GM08714 (cell line): ENCODE measurements around the gene OTUD5.

Source experiments
- H3K4me3 ChIP-seq: fragments of 200-500 bp; sonication (Bioruptor generic); 2 replicates; pipeline ENCODE4 v1.5.1; 2014; ENCODE audit warnings: mild to moderate bottlenecking, low read length, inconsistent platforms
- ZNF274 ChIP-seq: IDR thresholded peaks from 2 replicates; pipeline ENCODE4 v1.6.1; 2012; ENCODE audit warnings: mild to moderate bottlenecking, low read depth, low read length

Gene OTUD5

DNA sequence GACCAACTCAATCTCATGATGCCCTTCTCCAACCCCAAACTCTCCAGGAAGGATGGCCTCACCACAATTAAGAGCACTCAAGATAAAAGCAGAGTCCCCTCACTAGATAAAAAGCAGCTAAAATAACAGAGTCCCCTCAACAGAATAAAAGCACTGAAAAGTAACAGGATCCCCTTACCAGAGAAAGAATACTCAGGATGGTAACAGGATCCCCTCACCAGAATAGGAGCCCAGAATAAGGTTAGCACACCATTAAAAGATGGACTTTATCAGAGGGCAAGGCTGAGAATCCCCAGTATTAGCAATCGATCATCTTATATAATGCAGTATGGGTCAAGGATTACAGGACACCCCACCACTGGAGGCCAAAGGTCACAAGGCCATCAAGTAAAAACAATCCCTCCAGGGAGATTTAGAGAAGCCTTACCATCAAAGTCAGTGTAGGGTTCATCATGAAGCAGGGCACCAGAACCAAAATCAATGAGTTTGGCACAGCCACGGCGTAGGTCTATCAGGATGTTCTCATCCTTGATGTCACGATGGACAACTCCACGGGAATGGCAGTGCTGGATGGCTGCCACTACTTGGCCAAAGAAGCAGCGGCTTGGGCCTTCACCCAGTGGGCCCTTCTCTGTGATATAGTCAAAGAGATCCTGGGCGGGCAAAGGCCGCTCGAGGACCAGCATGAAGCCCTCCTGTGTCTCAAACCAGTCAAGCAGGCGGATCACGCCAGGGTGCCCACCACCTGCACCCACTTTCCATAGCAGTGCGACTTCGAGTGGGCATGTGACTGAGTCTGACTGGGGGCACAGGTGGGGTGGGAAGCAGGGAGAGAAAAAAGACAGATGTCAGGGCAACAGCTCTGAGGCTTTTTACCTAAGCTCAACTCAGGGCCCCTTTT lies 42.6 kb downstream of the OTUD5 start:
- no peak overlapping the region for H3K4me3 ChIP-seq
- TF ChIP-seq ZNF274, result no peak

GRCh38 chrX:48913605-48914366 lies 43.6 kb downstream of the OTUD5 start:
- no peak for TF ChIP-seq ZNF274
- no peak overlapping the region for H3K4me3 ChIP-seq

DNA sequence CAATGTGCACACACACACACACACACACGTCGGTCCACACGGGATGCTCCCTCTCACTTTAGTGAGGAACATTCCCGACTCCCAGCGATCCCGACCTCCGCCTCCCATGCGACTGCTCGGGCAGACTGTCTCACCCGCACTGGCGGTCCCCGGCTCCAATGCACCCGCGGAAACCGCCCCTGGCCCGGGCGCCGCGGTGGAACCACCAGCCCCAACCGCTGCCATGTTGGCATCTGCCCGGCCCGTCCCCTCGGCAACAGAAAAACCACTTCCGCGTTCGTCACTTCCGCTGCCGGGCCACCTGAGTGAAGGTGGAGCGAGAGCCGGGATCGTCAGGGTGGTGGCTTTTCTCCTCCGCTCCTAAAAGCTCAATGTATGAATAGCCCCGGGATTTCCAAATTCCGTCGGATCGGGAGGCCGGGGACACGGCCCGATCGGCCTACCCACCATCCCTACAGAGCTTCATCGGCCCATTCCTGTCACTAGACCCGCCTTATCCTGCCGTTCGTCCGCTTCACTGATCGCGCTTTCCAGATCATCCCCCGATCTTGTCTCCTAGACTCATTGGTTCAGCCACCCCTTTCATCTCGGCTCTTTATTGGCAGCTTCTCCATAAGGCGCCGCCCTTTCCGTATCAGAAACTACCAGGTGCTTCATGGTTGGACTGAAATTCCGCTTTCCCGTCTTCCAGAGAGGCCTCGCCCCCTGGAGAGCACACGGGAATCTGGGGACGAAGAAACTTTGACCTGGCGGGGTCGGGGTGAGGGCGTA lies 45.8 kb downstream of the OTUD5 start, which contains the start of gene SLC35A2:
Gene SLC35A2, minus strand, starts transcription at position 235 of the 771 bp plus-strand sequence. Its CDS starts 10 bp downstream, at position 225.
- no peak for TF ChIP-seq ZNF274
- H3K4me3 ChIP-seq, result peak within 1 kb of the TSS; percentile 96

DNA sequence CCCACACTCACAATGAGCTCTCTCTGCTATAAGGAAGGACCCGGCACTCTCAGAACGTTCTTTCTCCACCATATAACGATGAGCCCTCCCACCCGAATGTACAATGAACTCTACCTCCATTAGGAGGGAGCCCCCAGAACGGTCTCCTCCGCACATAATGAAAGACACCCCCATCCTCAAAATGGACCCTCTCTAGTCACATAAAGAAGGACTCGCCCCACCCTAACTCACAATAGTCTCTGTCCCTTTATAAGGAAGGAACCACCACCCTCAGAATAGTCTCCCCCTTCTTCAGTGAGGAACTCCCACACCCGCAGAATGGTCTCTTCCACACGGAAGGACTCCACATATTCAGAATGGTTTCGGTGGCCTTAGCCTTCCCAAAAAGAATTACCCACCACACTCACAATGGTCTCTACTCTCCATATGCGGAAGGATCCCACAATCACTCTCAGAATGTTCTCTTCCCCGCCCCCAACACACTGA lies 46.4 kb downstream of the OTUD5 start:
- TF ChIP-seq ZNF274, result no peak
- peak overlapping the region; percentile 96 for H3K4me3 ChIP-seq

DNA sequence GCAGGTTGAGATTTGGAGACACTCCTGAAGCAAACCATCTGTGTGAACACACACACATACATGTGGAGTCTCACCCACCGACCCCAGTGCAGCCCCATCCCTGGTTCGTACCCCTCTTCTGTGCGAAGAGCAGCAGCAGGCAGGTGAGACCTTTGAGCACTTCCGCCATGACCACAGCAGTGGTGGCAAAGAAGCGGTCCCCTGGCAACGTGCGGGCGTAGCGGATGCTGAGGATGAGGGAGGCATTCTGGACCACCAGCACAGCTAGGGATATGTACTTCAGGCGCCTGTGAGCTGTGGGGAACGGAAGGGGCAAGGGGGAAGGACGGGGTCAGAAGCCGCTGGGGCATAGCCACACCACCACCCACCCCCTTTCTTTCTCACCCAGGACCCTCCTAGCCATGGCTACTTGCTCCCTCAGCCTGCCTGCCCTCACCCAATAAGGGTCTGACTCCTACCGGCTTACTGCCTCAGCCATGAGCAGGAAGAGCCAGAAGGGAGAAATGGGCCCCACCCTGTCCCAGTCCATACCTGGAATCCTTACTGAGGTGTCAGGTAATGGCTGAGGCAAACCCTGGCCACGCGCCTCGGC lies 47.6 kb downstream of the OTUD5 start:
- TF ChIP-seq ZNF274, result no peak
- H3K4me3 ChIP-seq, result no peak overlapping the region

DNA sequence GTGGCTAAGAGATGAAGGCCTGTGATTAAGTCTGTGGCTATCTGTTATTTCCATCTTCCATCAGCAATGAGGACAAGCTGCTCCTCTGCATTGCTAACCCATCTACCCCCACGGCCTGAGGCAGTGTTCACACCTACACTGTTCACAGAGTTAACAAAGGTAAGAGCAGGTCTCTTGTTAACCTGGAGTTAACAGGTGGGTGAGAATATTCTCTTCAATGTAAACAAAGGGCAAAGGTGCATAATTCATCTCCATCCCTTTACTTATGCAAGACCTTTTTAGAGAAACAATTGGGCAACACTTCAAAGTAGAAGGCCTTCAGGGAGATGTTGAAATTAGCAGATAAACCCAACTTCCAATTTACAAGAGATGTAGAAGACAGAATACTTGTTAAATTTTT lies 48.8 kb downstream of the OTUD5 start:
- no peak overlapping the region for H3K4me3 ChIP-seq
- TF ChIP-seq ZNF274, result no peak

DNA sequence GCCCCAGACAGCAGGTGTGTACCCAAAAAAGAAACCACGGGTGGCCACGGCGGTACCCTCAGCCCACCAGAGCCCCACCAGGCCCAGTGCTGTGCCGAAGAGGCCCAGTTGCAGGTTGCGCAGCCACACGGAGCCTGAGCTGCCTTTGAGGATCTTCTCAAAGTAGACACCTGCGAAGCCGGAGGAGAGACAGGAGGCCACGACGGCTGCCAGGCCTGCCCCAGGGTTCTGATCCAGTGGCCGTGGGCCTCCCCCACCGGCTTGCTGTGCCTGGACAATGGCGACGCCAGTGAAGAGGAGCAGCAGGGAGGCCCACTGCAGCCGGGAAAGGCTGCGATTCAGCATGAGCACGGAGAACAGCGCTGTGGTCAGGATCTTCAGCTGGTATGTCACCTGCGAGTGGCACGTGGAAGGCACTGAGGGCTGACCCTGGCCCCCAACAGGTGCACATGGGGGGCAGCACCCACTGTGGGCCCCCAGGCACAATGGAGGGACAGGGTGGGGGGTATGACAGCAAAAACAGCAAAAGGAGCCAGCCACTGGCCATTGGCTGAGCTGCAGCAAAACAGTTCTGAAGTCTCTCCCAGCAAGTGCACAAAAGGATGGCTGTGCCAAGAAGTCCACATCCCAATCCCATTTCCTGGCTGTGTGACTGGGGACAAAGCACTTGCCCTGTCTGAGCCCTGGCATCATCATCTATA lies 52.2 kb downstream of the OTUD5 start:
- H3K4me3 ChIP-seq, result no peak overlapping the region
- TF ChIP-seq ZNF274, result no peak

GRCh38 chrX:48904626-48905025 lies 52.8 kb downstream of the OTUD5 start:
- TF ChIP-seq ZNF274, result no peak
- H3K4me3 ChIP-seq, result no peak overlapping the region

DNA sequence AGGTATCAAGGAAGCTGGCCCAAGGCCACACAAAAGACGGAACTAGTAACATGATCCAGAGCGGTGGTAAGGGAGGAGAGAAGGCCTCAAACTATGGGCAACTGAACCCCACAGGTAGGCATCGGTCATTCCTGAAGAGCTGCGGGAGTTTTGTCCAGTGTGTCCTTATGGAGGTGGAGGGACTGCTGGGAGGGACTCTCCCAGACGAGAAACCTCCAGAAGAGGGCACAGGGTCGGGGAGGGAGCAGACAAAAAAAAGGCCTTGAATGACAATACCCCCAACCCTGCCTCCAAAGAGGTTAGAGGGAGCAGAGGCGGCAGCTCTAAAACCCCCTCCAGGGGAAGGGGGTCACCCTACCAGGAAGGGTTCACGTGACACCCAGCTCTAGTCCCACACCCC lies 53.2 kb downstream of the OTUD5 start:
- no peak for TF ChIP-seq ZNF274
- no peak overlapping the region for H3K4me3 ChIP-seq

GRCh38 chrX:48903290-48903689 lies 54.1 kb downstream of the OTUD5 start:
- TF ChIP-seq ZNF274, result no peak

GRCh38 chrX:48902776-48903175 lies 54.6 kb downstream of the OTUD5 start:
- no peak overlapping the region for H3K4me3 ChIP-seq
- no peak for TF ChIP-seq ZNF274

More at GRCh38 chrX:48903290-48903689, 54.1 kb downstream of the OTUD5 start:
- H3K4me3 ChIP-seq, result no peak overlapping the region

- no peak overlapping the region for H3K4me3 ChIP-seq
- no peak for TF ChIP-seq ZNF274
Measured at GRCh38 chrX:48902135-48902534, 55.3 kb downstream of the OTUD5 start.

GRCh38 chrX:48901069-48901468 lies 56.3 kb downstream of the OTUD5 start:
- H3K4me3 ChIP-seq, result no peak overlapping the region
- TF ChIP-seq ZNF274, result no peak

- H3K4me3 ChIP-seq, result peak overlapping the region; percentile 84; the same call in 1 of the 2 replicates
- no peak for TF ChIP-seq ZNF274
Measured at GRCh38 chrX:48899078-48899410, 58.4 kb downstream of the OTUD5 start.
